Fibroblast of lung (primary cell): ENCODE measurements around the gene DENND11.

Experiments used
- CTCF ChIP-seq, 2 donors: IDR thresholded peaks in 1 of 2; conservative IDR thresholded peaks in 1 of 2; 1 replicate in 1 of 2; 2 replicates in 1 of 2; pipeline ENCODE4 v1.5.1; 2011 to 2012; ENCODE audit warnings: low read length in 2 of 2, control low read depth in 1 of 2, inconsistent platforms in 1 of 2, low read depth in 1 of 2, mild to moderate bottlenecking in 1 of 2
- EZH2 ChIP-seq: IDR thresholded peaks from 2 replicates; pipeline ENCODE4 v1.5.1; 2012; ENCODE audit warnings: low read length, control low read depth, mild to moderate bottlenecking; ENCODE audit errors: missing control alignments

GRCh38 chr7:141742229-141742628 is 40.3 kb upstream of the DENND11 start:
- no peak for TF ChIP-seq CTCF (conservative IDR thresholded peaks at IDR 0.05 in 1 of 2, IDR thresholded peaks at IDR 0.05 in 1 of 2; ENCODE audit: low read depth in 1 of 2, low read length in 2 of 2)
- TF ChIP-seq EZH2, result no peak
